22Rv1 (cell line): ENCODE measurements around the gene PRMT7.

Source experiments
- H3K27ac ChIP-seq: fragments of 450-650 bp; 2 replicates; pipeline ENCODE4 v1.5.1; 2017
- CTCF ChIP-seq: fragments of 450-650 bp; IDR thresholded peaks from 2 replicates; pipeline ENCODE4 v1.5.1; 2017; ENCODE audit warnings: mild to moderate bottlenecking
- ZFX ChIP-seq: fragments of 450-650 bp; IDR thresholded peaks from 2 replicates; pipeline ENCODE4 v1.6.1; 2017; ENCODE audit warnings: antibody characterized with exemption, borderline replicate concordance

Gene PRMT7

GRCh38 chr16:68370581-68371275, 59.9 kb downstream of the PRMT7 start:
- H3K27ac ChIP-seq: no peak overlapping the region
- TF ChIP-seq CTCF (no peak), ZFX (no peak)

- TF ChIP-seq CTCF: no peak
- TF ChIP-seq ZFX: no peak
- H3K27ac ChIP-seq: no peak overlapping the region
These were observed 60.4 kb downstream of the PRMT7 start for GRCh38 chr16:68371276-68371651.

- H3K27ac ChIP-seq: no peak overlapping the region
- TF ChIP-seq ZFX: no peak
- TF ChIP-seq CTCF: no peak
These were observed 61.0 kb downstream of the PRMT7 start for GRCh38 chr16:68371706-68372380.

- no peak overlapping the region for H3K27ac ChIP-seq
- no peak for TF ChIP-seq CTCF
- no peak for TF ChIP-seq ZFX
These were observed 61.5 kb downstream of the PRMT7 start for GRCh38 chr16:68372381-68372720.

GRCh38 chr16:68372806-68373205, 62.0 kb downstream of the PRMT7 start:
- no peak overlapping the region for H3K27ac ChIP-seq
- TF ChIP-seq ZFX: no peak
- TF ChIP-seq CTCF: no peak

- TF ChIP-seq CTCF: no peak
These were observed 62.9 kb downstream of the PRMT7 start for GRCh38 chr16:68373528-68374245.

GRCh38 chr16:68374246-68374805, 63.5 kb downstream of the PRMT7 start:
- H3K27ac ChIP-seq: no peak overlapping the region
- TF ChIP-seq CTCF (no peak), ZFX (no peak)

More at GRCh38 chr16:68373528-68374245, 62.9 kb downstream of the PRMT7 start:
- no peak overlapping the region for H3K27ac ChIP-seq
